Spleen (tissue), 11 donors: ENCODE measurements around the gene MACROD2. TPM values are rescaled to one million over a fixed set of nuclear protein-coding genes. Genes with fewer than 3 reads are reported as not detected.

Source experiments
- DNase-seq: peaks from one replicate; pipeline ENCODE4 v3.0.0-alpha.2; 2020
- H3K27ac ChIP-seq, 8 donors: fragments of 200-600 bp; sonication (generic) in 7 of 8; 1 replicate in 4 of 8; 2 replicates in 4 of 8; pipeline versions ENCODE4 v1.5.0 to v1.8.0; 2016 to 2021; ENCODE audit warnings: inconsistent platforms in 4 of 8, mild to moderate bottlenecking in 4 of 8, moderate library complexity in 1 of 8
- H3K27me3 ChIP-seq, 7 donors: fragments of 200-600 bp; sonication (generic) in 6 of 7; replicated peaks in 1 of 7; 1 replicate in 4 of 7; 2 replicates in 3 of 7; pipeline versions ENCODE4 v1.5.0 to v1.8.0; 2016 to 2021; ENCODE audit warnings: inconsistent platforms in 3 of 7, mild to moderate bottlenecking in 1 of 7
- H3K36me3 ChIP-seq, 6 donors: fragments of 200-600 bp; sonication (generic) in 5 of 6; 1 replicate in 4 of 6; 2 replicates in 2 of 6; pipeline versions ENCODE4 v1.5.0 to v1.8.0; 2016 to 2021; ENCODE audit warnings: inconsistent platforms in 2 of 6
- H3K4me1 ChIP-seq, 6 donors: fragments of 200-600 bp; sonication (generic) in 5 of 6; 1 replicate in 3 of 6; 2 replicates in 3 of 6; pipeline versions ENCODE4 v1.5.0 to v1.8.0; 2016 to 2021; ENCODE audit warnings: inconsistent platforms in 3 of 6
- H3K4me3 ChIP-seq, 8 donors: fragments of 200-600 bp; sonication (generic) in 7 of 8; 1 replicate in 4 of 8; 2 replicates in 4 of 8; pipeline versions ENCODE4 v1.5.0 to v1.8.0; 2016 to 2021; ENCODE audit warnings: inconsistent platforms in 4 of 8, mild to moderate bottlenecking in 4 of 8, moderate library complexity in 2 of 8
- H3K9me3 ChIP-seq, 8 donors: fragments of 200-600 bp; sonication (generic) in 7 of 8; 1 replicate in 4 of 8; 2 replicates in 4 of 8; pipeline versions ENCODE4 v1.5.0 to v1.8.0; 2016 to 2021; ENCODE audit warnings: inconsistent platforms in 4 of 8
- POLR2A ChIP-seq, 3 donors: fragments of 450-650 bp; IDR thresholded peaks; one replicate each; pipeline ENCODE4 v1.5.1; 2017; ENCODE audit warnings: antibody characterized with exemption in 3 of 3, mild to moderate bottlenecking in 1 of 3
- POLR2AphosphoS5 ChIP-seq, 3 donors: sonication (generic); formaldehyde crosslinking; IDR thresholded peaks; one replicate each; pipeline ENCODE4 v1.5.1; 2017; ENCODE audit warnings: antibody characterized with exemption in 3 of 3
- WGBS, 5 donors: extraction: QIAGEN DNeasy Blood & Tissue Kit in 3 of 5; methylation state at CpG; one replicate each; pipeline versions ENCODE4 v1.1.5 to v1.1.7; 2013 to 2018; 5-methylcytosine and 5-hydroxymethylcytosine counted together
- intact Hi-C: fragments of 100-400 bp; cut with DNase I; formaldehyde crosslinking; loops from one replicate; pipeline ENCODE4 v1.15.0; 2023; ENCODE audit warnings: low total_unique reads
- polyA plus RNA-seq, 3 donors: library from polyadenylated mRNA; stranded (reverse); fragments of 200-250 nt; gene quantifications; one replicate each; pipeline ENCODE4 v1.2.1, GENCODE V29; 2013
- total RNA-seq, 7 donors: library from RNA; depleted of rRNA in 3 of 7; stranded (reverse); fragments of >200 nt in 3 of 7; fragmentation: NEBNext Ultra II Directional in 4 of 7; extraction: Animal tissue kit (Norgen Biotek cat#: 25700) in 4 of 7; gene quantifications; one replicate each; pipeline versions ENCODE4 v1.1.0 to v1.2.1, GENCODE V29; 2016 to 2021
- TF ChIP-seq, protein P1 (sequence below), 11 experiments: fragments of 200-600 bp in 7 of 11; fragments of 450-650 bp in 4 of 11; sonication (generic) in 4 of 11; IDR thresholded peaks in 8 of 11; conservative IDR thresholded peaks in 3 of 11; 1 replicate in 7 of 11; 2 replicates in 4 of 11; pipeline versions ENCODE4 v1.4.0 to v1.8.0; 2016 to 2021; ENCODE audit warnings: antibody characterized with exemption in 11 of 11, inconsistent platforms in 4 of 11, mild to moderate bottlenecking in 1 of 11
- donor health status: healthy with polysubstance abuse.
- donor health status: DM: no; HTN: no; CAD: no; lungs with moderate emphysema.
- donor health status: DM: no; HTN: no; CAD: no.
- donor health status: Bipolar disorder and iron deficiency.
- donor health status: healthy.
- donor health status: DM: no; HTN: no; CAD: no.
- donor health status: DM: yes; HTN: yes; CAD: no.

MACROD2 gene
- total and polyA plus RNA-seq, 10 donors, result 1.5 to 4.7 (median 3.4) TPM

DNA sequence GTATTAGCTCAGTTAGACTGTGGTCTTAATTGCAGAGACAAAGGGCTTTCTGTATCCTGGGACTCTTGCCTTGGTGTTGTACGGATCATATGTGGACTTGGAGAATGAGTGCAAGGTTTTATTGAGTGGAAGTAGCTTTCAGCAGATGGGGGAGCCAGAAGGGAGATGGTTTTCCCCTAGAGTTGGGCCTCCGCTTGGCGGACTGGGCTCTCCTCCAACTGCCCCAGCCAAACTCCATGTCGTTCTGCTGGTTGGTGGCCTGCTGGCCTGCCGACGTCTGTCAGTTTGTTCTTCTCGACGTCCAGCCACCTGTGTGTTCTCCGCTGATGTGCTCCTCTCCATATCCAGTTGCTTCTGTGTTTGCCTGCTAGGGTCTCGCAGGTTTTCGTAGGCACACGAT lies 531.6 kb downstream of the MACROD2 start:
- intact Hi-C loops, result no loop called here
- 89 to 97% (median 94%) methylated on average over 12 of the region's 12 CpGs for WGBS, 5 donors
- Histone ChIP-seq H3K36me3 (no peaks in the 10 kb centered on the region), H3K4me3 (no peak overlapping the region), H3K27ac (no peak overlapping the region), H3K9me3 (peaks cover 0 to 11% (median 0%) of the 10 kb centered on the region in 8 donors), H3K4me1 (no peaks in the 10 kb centered on the region), H3K27me3 (no peaks in the 10 kb centered on the region)
- no peak for DNase-seq
- no peak for TF ChIP-seq POLR2A (IDR thresholded peaks at IDR 0.05)
- TF ChIP-seq, protein P1, sequence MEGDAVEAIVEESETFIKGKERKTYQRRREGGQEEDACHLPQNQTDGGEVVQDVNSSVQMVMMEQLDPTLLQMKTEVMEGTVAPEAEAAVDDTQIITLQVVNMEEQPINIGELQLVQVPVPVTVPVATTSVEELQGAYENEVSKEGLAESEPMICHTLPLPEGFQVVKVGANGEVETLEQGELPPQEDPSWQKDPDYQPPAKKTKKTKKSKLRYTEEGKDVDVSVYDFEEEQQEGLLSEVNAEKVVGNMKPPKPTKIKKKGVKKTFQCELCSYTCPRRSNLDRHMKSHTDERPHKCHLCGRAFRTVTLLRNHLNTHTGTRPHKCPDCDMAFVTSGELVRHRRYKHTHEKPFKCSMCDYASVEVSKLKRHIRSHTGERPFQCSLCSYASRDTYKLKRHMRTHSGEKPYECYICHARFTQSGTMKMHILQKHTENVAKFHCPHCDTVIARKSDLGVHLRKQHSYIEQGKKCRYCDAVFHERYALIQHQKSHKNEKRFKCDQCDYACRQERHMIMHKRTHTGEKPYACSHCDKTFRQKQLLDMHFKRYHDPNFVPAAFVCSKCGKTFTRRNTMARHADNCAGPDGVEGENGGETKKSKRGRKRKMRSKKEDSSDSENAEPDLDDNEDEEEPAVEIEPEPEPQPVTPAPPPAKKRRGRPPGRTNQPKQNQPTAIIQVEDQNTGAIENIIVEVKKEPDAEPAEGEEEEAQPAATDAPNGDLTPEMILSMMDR (IDR thresholded peaks at IDR 0.05 in 8 of 11, conservative IDR thresholded peaks at IDR 0.05 in 3 of 11), result no peak
- no peak for TF ChIP-seq POLR2AphosphoS5 (IDR thresholded peaks at IDR 0.05)

DNA sequence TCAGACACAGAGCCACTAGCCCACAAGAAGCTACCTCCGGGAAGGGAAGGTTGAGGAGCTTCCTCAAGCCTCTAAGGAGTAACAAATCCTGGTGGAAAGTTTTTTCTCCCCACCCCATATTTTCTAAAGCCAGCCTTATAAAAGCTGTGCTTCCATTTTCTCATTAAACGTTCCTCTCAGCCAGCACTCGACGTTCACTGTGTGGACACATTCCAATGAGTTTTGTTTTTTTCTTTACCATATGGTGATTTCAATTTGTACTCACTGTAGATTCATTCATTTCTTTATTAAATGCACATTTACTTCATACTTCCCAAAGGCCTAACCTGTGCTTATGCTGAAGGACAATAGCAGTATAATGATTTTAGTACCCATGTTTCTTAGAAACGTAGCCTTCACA lies 536.5 kb downstream of the MACROD2 start:
- no peaks in the 10 kb centered on the region for H3K4me1 ChIP-seq
- intact Hi-C loops, result no loop called here
- no peak overlapping the region for H3K4me3 ChIP-seq
- WGBS, 5 donors, result 76 to 86% (median 81%) methylated on average over 5 of the region's 5 CpGs
- no peaks in the 10 kb centered on the region for H3K36me3 ChIP-seq
- no peak for TF ChIP-seq POLR2A (IDR thresholded peaks at IDR 0.05)
- TF ChIP-seq, protein P1 (IDR thresholded peaks at IDR 0.05 in 8 of 11, conservative IDR thresholded peaks at IDR 0.05 in 3 of 11), result no peak
- no peak for TF ChIP-seq POLR2AphosphoS5 (IDR thresholded peaks at IDR 0.05)
- no peak overlapping the region for H3K27ac ChIP-seq
- no peaks in the 10 kb centered on the region for H3K27me3 ChIP-seq
- no peak for DNase-seq
- H3K9me3 ChIP-seq, result peaks cover 0 to 11% (median 0%) of the 10 kb centered on the region in 8 donors

DNA sequence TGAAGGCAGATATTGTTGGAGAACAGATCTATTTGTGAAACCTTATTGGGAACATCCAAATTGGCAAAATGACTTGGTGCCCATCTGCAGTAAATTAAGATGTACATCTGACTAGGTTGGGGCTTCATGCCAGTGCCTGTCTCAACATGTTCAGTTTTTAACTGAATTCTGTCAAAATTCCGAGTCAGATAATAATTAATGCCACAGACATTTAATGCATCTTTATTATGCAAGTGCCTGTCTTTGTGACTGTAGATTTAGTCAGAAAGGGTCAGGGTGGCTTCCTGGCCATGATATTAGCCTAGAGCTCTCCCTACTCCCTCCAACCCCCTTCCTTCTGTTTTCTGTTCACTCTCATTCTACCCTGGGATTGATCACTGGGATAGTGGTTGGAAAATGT lies 541.4 kb downstream of the MACROD2 start:
- Histone ChIP-seq H3K27ac (no peak overlapping the region), H3K4me1 (no peaks in the 10 kb centered on the region), H3K4me3 (no peak overlapping the region), H3K36me3 (no peaks in the 10 kb centered on the region), H3K9me3 (no peaks in the 10 kb centered on the region), H3K27me3 (no peaks in the 10 kb centered on the region)
- DNase-seq, result no peak
- TF ChIP-seq, protein P1 (IDR thresholded peaks at IDR 0.05 in 8 of 11, conservative IDR thresholded peaks at IDR 0.05 in 3 of 11), result no peak
- TF ChIP-seq POLR2A (IDR thresholded peaks at IDR 0.05) (no peak), POLR2AphosphoS5 (IDR thresholded peaks at IDR 0.05) (no peak)
- intact Hi-C loops, result no loop called here
- 53 to 75% (median 65%) methylated on average over 1 of the region's 1 CpG for WGBS, 5 donors

DNA sequence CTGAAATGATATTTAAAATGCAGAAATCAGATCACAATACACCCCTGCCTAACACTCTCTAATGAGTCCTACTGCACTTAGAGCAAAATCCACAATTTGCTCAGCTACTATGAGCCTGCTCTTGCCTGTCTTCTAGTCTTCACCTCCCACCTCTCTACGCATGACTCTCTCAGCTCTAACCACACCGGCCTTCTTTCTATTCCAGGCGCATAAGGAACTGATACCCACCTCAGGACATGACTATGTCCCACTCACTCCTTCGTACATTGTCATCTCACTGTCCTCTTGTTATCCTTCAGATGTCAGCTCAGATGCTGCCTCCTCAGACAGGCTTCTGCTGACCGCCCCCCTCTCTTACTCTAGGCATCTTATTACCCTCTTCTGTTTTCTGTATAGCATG lies 543.1 kb downstream of the MACROD2 start:
- no peak for DNase-seq
- Histone ChIP-seq H3K9me3 (no peaks in the 10 kb centered on the region), H3K4me1 (no peaks in the 10 kb centered on the region), H3K36me3 (no peaks in the 10 kb centered on the region), H3K27ac (no peak overlapping the region), H3K4me3 (no peak overlapping the region), H3K27me3 (no peaks in the 10 kb centered on the region)
- intact Hi-C loops, result no loop called here
- WGBS, 5 donors, result 80 to 85% (median 82%) methylated on average over 5 of the region's 5 CpGs
- TF ChIP-seq POLR2AphosphoS5 (IDR thresholded peaks at IDR 0.05), result no peak
- no peak for TF ChIP-seq POLR2A (IDR thresholded peaks at IDR 0.05)
- TF ChIP-seq, protein P1 (IDR thresholded peaks at IDR 0.05 in 8 of 11, conservative IDR thresholded peaks at IDR 0.05 in 3 of 11), result no peak
